MM.1S (cell line): ENCODE data around the gene NXF2.

Source experiments
- EZH2 ChIP-seq: fragments of 300-600 bp; sonication (generic); optimal IDR thresholded peaks from 2 replicates; pipeline ENCODE3; 2017; ENCODE audit warnings: low read depth, mild to moderate bottlenecking, antibody characterized with exemption, low read length, mixed read lengths
- EZH2phosphoT487 ChIP-seq: fragments of 300-600 bp; sonication (generic); IDR thresholded peaks from 2 replicates; pipeline ENCODE4 v1.6.1; 2018; ENCODE audit warnings: antibody characterized with exemption, low read length
- TF ChIP-seq, protein P1 (sequence below): fragments of 300-600 bp; sonication (generic); IDR thresholded peaks from 2 replicates; pipeline ENCODE4 v1.5.1; 2016; ENCODE audit warnings: antibody characterized with exemption, low read length, mixed read lengths

DNA sequence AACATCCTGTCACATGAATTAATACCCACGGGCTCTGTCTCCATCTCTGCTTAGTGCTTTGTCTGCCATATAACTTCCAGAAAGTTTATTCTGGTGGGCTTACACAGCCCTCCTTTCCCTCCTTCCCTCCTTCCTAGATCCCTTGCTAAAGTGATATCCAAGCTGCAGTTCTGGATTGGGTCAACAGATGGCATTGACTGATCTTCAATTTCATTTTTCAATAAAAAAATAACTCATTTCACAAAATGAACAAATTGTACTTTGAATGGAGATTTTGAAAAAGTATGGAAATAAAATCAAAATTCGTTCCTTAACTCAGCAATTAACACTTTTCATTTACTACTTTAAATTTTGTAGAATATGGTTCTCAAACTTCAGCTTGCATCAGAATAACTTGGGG lies 94.9 kb downstream of the NXF2 start:
- no peak for TF ChIP-seq EZH2phosphoT487
- no peak for TF ChIP-seq EZH2
- TF ChIP-seq, protein P1, sequence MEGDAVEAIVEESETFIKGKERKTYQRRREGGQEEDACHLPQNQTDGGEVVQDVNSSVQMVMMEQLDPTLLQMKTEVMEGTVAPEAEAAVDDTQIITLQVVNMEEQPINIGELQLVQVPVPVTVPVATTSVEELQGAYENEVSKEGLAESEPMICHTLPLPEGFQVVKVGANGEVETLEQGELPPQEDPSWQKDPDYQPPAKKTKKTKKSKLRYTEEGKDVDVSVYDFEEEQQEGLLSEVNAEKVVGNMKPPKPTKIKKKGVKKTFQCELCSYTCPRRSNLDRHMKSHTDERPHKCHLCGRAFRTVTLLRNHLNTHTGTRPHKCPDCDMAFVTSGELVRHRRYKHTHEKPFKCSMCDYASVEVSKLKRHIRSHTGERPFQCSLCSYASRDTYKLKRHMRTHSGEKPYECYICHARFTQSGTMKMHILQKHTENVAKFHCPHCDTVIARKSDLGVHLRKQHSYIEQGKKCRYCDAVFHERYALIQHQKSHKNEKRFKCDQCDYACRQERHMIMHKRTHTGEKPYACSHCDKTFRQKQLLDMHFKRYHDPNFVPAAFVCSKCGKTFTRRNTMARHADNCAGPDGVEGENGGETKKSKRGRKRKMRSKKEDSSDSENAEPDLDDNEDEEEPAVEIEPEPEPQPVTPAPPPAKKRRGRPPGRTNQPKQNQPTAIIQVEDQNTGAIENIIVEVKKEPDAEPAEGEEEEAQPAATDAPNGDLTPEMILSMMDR, result peak; percentile 15; the same call in 1 of the 2 replicates
